GM21825 (cell line): Measurements from ENCODE around the gene BORCS8.
"Not testable (repeated sequence)": the region's sequence is repeated elsewhere in the genome, so short reads cannot be mapped to it uniquely, and the experiment has no call there.

Experiments
- ATAC-seq: cut with Tn5 transposase; IDR thresholded peaks from one replicate; pipeline ENCODE4 v1.9.1; 2021; ENCODE audit warnings: mild to moderate bottlenecking, moderate library complexity; ENCODE audit not compliant: unreplicated experiment

BORCS8 gene

GRCh38 chr19:19192078-19192882 lies at the start of gene BORCS8, which contains the start of gene RFXANK:
BORCS8 (minus strand) TSS chr19:19192152; CDS start chr19:19192117, 35 bp downstream.
RFXANK (plus strand) TSS chr19:19192258; CDS start chr19:19193947, 1,689 bp downstream.
- ATAC-seq: peak; percentile 67

- no peak for ATAC-seq
These were observed 48.5 kb upstream of the BORCS8 start for GRCh38 chr19:19240476-19240875.

- ATAC-seq: no peak
These were observed 47.7 kb upstream of the BORCS8 start for GRCh38 chr19:19239675-19240074.

GRCh38 chr19:19238126-19238894 lies 46.4 kb upstream of the BORCS8 start:
- ATAC-seq: no peak

- no peak for ATAC-seq
These were observed 44.2 kb upstream of the BORCS8 start for GRCh38 chr19:19236173-19236572.

- ATAC-seq: no peak
These were observed 42.4 kb upstream of the BORCS8 start for GRCh38 chr19:19234220-19234816.

- ATAC-seq: no peak
These were observed 40.3 kb upstream of the BORCS8 start for GRCh38 chr19:19232261-19232721.

- ATAC-seq: no peak
These were observed 39.0 kb upstream of the BORCS8 start for GRCh38 chr19:19230999-19231398.

- ATAC-seq: no peak
These were observed 37.7 kb upstream of the BORCS8 start for GRCh38 chr19:19229701-19230100.

GRCh38 chr19:19227217-19227616 lies 35.3 kb upstream of the BORCS8 start:
- no peak for ATAC-seq

GRCh38 chr19:19226663-19227062 lies 34.7 kb upstream of the BORCS8 start:
- no peak for ATAC-seq

- no peak for ATAC-seq
These were observed 34.3 kb upstream of the BORCS8 start for GRCh38 chr19:19226204-19226603.

GRCh38 chr19:19224852-19225494 lies 33.0 kb upstream of the BORCS8 start:
- ATAC-seq: peak; percentile 64

- ATAC-seq: no peak
These were observed 32.3 kb upstream of the BORCS8 start for GRCh38 chr19:19224150-19224851.

- ATAC-seq: no peak
These were observed 31.7 kb upstream of the BORCS8 start for GRCh38 chr19:19223636-19224035.

- no peak for ATAC-seq
These were observed 31.1 kb upstream of the BORCS8 start for GRCh38 chr19:19223060-19223459.

- not testable (repeated sequence) for ATAC-seq
These were observed 29.0 kb upstream of the BORCS8 start for GRCh38 chr19:19221000-19221399.

- no peak for ATAC-seq
These were observed 27.0 kb upstream of the BORCS8 start for GRCh38 chr19:19218911-19219310.

GRCh38 chr19:19217099-19217498 lies 25.1 kb upstream of the BORCS8 start:
- ATAC-seq: no peak

GRCh38 chr19:19215792-19216191 lies 23.8 kb upstream of the BORCS8 start:
- ATAC-seq: no peak
